Astrocyte of the spinal cord (primary cell): Measurements from ENCODE around the gene UBE2O.

Experiments
- DNase-seq: peaks from one replicate; pipeline ENCODE4 v3.0.0; 2011; ENCODE audit warnings: low read depth, low spot score
- H3K4me3 ChIP-seq: 2 replicates; pipeline ENCODE4 v1.5.1; 2011; ENCODE audit warnings: low read depth, mild to moderate bottlenecking, low read length, moderate library complexity
- CTCF ChIP-seq: IDR thresholded peaks from 2 replicates; pipeline ENCODE4 v1.5.1; 2012; ENCODE audit warnings: low read depth, mild to moderate bottlenecking, low read length, inconsistent platforms
- in situ Hi-C: cut with HindIII; loops from 2 replicates; pipeline ENCODE4 v1.10.0; 2017; ENCODE audit warnings: low sequenced_read_pairs

The UBE2O gene

GRCh38 chr17:76408037-76408849 is 44.7 kb downstream of the UBE2O start:
- peak; percentile 92 for TF ChIP-seq CTCF
- in situ Hi-C loops: no loop called here
- DNase-seq: peak; percentile 51
- no peak overlapping the region for H3K4me3 ChIP-seq

GRCh38 chr17:76407509-76407908 is 45.4 kb downstream of the UBE2O start:
- DNase-seq: no peak
- no peak for TF ChIP-seq CTCF
- no peak overlapping the region for H3K4me3 ChIP-seq
- in situ Hi-C loops: no loop called here

GRCh38 chr17:76405967-76406647 is 46.8 kb downstream of the UBE2O start:
- H3K4me3 ChIP-seq: no peak overlapping the region
- TF ChIP-seq CTCF: no peak
- in situ Hi-C loops: no loop called here
- DNase-seq: no peak

GRCh38 chr17:76405607-76405966 is 47.4 kb downstream of the UBE2O start:
- no peak for TF ChIP-seq CTCF
- in situ Hi-C loops: no loop called here
- no peak overlapping the region for H3K4me3 ChIP-seq
- DNase-seq: no peak

GRCh38 chr17:76404976-76405563 is 47.9 kb downstream of the UBE2O start:
- H3K4me3 ChIP-seq: no peak overlapping the region
- in situ Hi-C loops: no loop called here
- DNase-seq: no peak
- no peak for TF ChIP-seq CTCF

- TF ChIP-seq CTCF: no peak
- H3K4me3 ChIP-seq: no peak overlapping the region
- no peak for DNase-seq
- in situ Hi-C loops: no loop called here
Measured at GRCh38 chr17:76404256-76404655, 48.7 kb downstream of the UBE2O start.
